D341Med (cell line): ENCODE measurements around the gene FAM72D.
"Not testable (repeated sequence)": the region's sequence is repeated elsewhere in the genome, so short reads cannot be mapped to it uniquely, and the experiment has no call there.

Experiments
- DNase-seq: peaks from one replicate; pipeline ENCODE4 v3.0.0; 2012; ENCODE audit warnings: low spot score

FAM72D gene

GRCh38 chr1:145146308-145146707, 50.5 kb downstream of the FAM72D start:
- DNase-seq, result not testable (repeated sequence)

GRCh38 chr1:145147172-145147571, 51.4 kb downstream of the FAM72D start:
- not testable (repeated sequence) for DNase-seq

GRCh38 chr1:145155421-145155820, 59.6 kb downstream of the FAM72D start:
- DNase-seq, result not testable (repeated sequence)

GRCh38 chr1:145155873-145156272, 60.1 kb downstream of the FAM72D start:
- DNase-seq, result not testable (repeated sequence)

GRCh38 chr1:145156891-145157610, 61.3 kb downstream of the FAM72D start:
- not testable (repeated sequence) for DNase-seq

- DNase-seq, result not testable (repeated sequence)
Observed at GRCh38 chr1:145157715-145158114, 61.9 kb downstream of the FAM72D start.

GRCh38 chr1:145161046-145161752, 65.4 kb downstream of the FAM72D start:
- DNase-seq, result not testable (repeated sequence)
